ENCODE data around the gene SEMA4D. TPM values are rescaled to one million over a fixed set of nuclear protein-coding genes. Genes with fewer than 3 reads are reported as not detected.

The SEMA4D gene
- total RNA-seq, 4 donors from 2014 or later, result 37.3 to 50.1 (median 42.6) TPM

DNA sequence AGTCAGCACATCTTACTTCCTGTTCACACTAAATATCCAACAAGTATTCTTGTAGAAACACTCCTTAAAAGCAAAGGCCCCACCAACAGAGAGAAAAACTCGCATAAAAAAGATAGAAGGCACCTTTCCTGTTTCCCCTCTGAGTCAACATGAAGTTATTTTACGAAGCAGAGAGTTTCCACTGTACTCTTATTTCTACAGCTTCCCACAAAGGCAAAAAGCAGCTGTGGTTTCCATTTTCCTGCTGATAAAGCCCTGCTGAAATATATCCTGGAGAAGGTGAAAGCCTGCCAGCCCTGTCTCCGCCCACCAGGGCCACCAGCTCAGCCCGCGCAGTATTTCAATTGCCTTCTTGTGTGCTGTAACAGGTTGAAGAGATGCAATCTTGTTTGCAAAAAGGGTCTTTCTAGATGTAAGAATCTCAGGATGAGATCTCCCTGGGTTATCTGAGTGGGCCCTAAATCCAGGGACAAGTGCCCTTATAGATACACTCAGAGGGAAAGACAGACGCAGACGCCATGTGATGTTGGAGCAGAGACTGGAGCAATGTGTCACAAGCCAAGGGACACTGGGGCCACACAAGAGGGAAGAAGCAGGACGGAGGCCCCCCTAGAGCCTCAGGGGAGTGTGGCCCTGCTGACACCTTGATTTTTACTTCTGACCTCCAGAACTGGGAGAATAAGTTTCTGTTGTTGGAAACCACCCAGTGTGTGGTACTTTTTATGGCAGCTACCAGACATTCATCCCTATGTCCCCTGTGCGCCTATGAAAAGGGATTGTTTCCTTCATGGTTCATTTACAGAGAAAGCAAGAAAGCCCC is 19.9 kb downstream of the SEMA4D start:
- Histone ChIP-seq H3K9me3 (no peaks in the 10 kb centered on the region), H3K4me1 (peaks cover 7% of the 10 kb centered on the region), H3K36me3 (peaks cover 7% of the 10 kb centered on the region), H3K27ac (no peak overlapping the region), H3K4me3 (no peak overlapping the region), H3K27me3 (no peaks in the 10 kb centered on the region)
- TF ChIP-seq, protein P1, sequence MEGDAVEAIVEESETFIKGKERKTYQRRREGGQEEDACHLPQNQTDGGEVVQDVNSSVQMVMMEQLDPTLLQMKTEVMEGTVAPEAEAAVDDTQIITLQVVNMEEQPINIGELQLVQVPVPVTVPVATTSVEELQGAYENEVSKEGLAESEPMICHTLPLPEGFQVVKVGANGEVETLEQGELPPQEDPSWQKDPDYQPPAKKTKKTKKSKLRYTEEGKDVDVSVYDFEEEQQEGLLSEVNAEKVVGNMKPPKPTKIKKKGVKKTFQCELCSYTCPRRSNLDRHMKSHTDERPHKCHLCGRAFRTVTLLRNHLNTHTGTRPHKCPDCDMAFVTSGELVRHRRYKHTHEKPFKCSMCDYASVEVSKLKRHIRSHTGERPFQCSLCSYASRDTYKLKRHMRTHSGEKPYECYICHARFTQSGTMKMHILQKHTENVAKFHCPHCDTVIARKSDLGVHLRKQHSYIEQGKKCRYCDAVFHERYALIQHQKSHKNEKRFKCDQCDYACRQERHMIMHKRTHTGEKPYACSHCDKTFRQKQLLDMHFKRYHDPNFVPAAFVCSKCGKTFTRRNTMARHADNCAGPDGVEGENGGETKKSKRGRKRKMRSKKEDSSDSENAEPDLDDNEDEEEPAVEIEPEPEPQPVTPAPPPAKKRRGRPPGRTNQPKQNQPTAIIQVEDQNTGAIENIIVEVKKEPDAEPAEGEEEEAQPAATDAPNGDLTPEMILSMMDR (IDR thresholded peaks at IDR 0.05), result no peak
- TF ChIP-seq EP300 (IDR thresholded peaks at IDR 0.05), result no peak
- no peak for TF ChIP-seq POLR2A (IDR thresholded peaks at IDR 0.05)
- TF ChIP-seq POLR2AphosphoS5 (IDR thresholded peaks at IDR 0.05), result no peak
- WGBS, result 75% methylated on average over 9 of the region's 9 CpGs
- DNase-seq (ENCODE audit: low spot score in 2 of 2), result peak in 1 of 2 donors; percentile 56

DNA sequence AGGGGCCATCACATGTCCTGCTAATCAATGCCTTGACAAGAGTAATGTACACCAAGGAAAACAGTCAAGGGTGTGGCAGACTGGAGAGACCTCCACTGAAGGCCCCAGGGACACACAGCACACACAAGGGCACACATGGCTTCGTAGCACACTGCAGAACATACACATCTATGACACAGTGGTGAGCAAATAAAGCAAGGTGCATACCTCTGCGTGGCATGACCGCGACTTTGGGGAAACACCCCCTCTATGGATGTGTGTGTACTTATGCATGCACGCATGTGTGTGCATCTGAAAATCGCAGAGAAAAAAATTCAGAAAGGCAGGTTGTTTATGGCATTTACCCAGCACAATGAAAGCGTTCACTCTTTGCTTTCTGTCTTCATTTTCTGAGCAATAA is 20.5 kb downstream of the SEMA4D start:
- WGBS, result 77% methylated on average over 7 of the region's 7 CpGs
- Histone ChIP-seq H3K9me3 (no peaks in the 10 kb centered on the region), H3K27me3 (no peaks in the 10 kb centered on the region), H3K36me3 (peaks cover 7% of the 10 kb centered on the region), H3K27ac (no peak overlapping the region), H3K4me3 (no peak overlapping the region), H3K4me1 (peaks cover 7% of the 10 kb centered on the region)
- TF ChIP-seq EP300 (IDR thresholded peaks at IDR 0.05) (no peak), POLR2A (IDR thresholded peaks at IDR 0.05) (no peak), POLR2AphosphoS5 (IDR thresholded peaks at IDR 0.05) (no peak)
- TF ChIP-seq, protein P1 (IDR thresholded peaks at IDR 0.05), result no peak
- peak in 1 of 2 donors; percentile 45 for DNase-seq (ENCODE audit: low spot score in 2 of 2)

DNA sequence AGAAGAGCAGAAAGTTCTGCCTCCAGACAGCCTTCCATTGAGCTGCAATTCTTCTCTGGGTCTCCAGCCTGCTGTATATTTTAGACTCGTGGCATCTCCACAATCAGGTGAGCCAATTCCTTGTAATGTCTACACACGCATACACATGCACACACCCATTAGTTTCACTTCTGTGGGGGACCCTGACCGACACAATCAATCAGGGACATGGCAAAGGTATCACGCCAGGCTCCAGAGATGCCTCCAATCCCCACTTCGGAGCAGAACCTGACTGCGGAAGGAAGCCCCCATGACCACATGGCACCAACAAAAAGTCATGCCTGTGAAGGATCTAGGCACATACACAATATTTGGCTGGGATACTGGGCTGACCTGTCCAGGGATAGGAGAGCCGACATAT is 21.4 kb downstream of the SEMA4D start:
- no peaks in the 10 kb centered on the region for H3K9me3 ChIP-seq
- H3K36me3 ChIP-seq, result peaks cover 7% of the 10 kb centered on the region
- TF ChIP-seq EP300 (IDR thresholded peaks at IDR 0.05) (no peak), POLR2A (IDR thresholded peaks at IDR 0.05) (no peak), POLR2AphosphoS5 (IDR thresholded peaks at IDR 0.05) (no peak)
- TF ChIP-seq, protein P1 (IDR thresholded peaks at IDR 0.05), result no peak
- no peak overlapping the region for H3K4me3 ChIP-seq
- 97% methylated on average over 7 of the region's 7 CpGs for WGBS
- no peak overlapping the region for H3K27ac ChIP-seq
- DNase-seq (ENCODE audit: low spot score in 2 of 2), result peak in 1 of 2 donors; percentile 29
- no peaks in the 10 kb centered on the region for H3K27me3 ChIP-seq
- H3K4me1 ChIP-seq, result peaks cover 7% of the 10 kb centered on the region

DNA sequence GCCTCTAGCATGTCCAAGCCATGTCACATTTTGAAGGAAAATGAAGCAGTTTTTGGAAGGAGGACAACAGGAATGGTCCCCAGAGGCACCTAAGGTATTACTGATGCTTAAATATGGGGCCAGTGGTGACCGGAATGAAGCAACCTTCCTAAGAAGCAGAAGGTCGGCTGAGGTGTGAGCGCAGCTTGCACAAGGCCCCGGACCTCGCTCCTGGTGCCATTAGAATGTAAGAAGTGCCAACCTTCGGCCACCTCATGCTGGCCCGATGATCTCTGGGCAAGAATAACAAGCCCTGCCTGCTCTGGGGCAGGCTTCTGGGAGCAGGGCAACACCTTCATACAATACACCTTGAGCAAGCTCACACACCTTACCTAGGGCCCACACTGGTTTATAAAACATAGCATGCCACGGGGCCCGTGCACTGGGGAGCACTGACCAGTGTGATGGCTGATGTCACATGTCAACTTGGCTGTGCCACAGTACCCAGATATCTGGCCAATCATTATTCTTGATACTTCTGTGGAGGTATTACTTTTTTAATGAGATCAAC is 21.9 kb downstream of the SEMA4D start:
- no peak overlapping the region for H3K4me3 ChIP-seq
- 96% methylated on average over 9 of the region's 9 CpGs for WGBS
- no peaks in the 10 kb centered on the region for H3K27me3 ChIP-seq
- peaks cover 9% of the 10 kb centered on the region for H3K4me1 ChIP-seq
- peaks cover 7% of the 10 kb centered on the region for H3K36me3 ChIP-seq
- peak in 1 of 2 donors; percentile 65 for DNase-seq (ENCODE audit: low spot score in 2 of 2)
- TF ChIP-seq POLR2A (IDR thresholded peaks at IDR 0.05), result no peak
- TF ChIP-seq, protein P1 (IDR thresholded peaks at IDR 0.05), result no peak
- TF ChIP-seq EP300 (IDR thresholded peaks at IDR 0.05), result no peak
- TF ChIP-seq POLR2AphosphoS5 (IDR thresholded peaks at IDR 0.05), result no peak
- no peaks in the 10 kb centered on the region for H3K9me3 ChIP-seq
- H3K27ac ChIP-seq, result no peak overlapping the region

DNA sequence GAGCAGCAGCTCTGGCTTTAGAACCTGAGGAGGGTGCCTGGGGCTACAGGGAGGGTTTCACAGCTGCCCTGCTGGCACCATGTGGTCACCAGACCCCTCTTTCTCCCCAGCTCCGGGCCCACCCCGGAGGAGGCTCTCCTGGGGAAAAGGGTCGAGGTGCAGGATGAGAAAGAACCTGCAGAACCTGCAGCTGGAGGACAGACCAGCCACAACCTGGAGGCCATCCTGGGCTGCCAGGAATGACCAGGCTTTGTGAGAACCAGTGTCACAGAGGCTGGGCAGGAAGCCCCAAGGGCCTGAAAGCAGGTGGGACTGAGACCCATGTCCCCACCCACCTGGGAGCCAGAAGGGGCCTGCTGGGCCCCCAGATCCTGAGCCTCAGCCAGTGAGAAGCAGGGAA is 23.0 kb downstream of the SEMA4D start:
- H3K27ac ChIP-seq, result no peak overlapping the region
- peaks cover 7% of the 10 kb centered on the region for H3K36me3 ChIP-seq
- WGBS, result 100% methylated on average over 1 of the region's 3 CpGs
- no peak overlapping the region for H3K4me3 ChIP-seq
- no peaks in the 10 kb centered on the region for H3K9me3 ChIP-seq
- peak in 1 of 2 donors; percentile 60 for DNase-seq (ENCODE audit: low spot score in 2 of 2)
- no peaks in the 10 kb centered on the region for H3K27me3 ChIP-seq
- TF ChIP-seq POLR2AphosphoS5 (IDR thresholded peaks at IDR 0.05) (no peak), EP300 (IDR thresholded peaks at IDR 0.05) (no peak), POLR2A (IDR thresholded peaks at IDR 0.05) (no peak)
- TF ChIP-seq, protein P1 (IDR thresholded peaks at IDR 0.05), result no peak
- H3K4me1 ChIP-seq, result peaks cover 9% of the 10 kb centered on the region
